Measurements from ENCODE around the gene OR10T2. TPM values are rescaled to one million over a fixed set of nuclear protein-coding genes. Genes with fewer than 3 reads are reported as not detected.

OR10T2 gene
- polyA plus RNA-seq (not detected in 2 replicates), polyA minus RNA-seq (not detected in 2 replicates)

- TF ChIP-seq TAF1 (IDR thresholded peaks at IDR 0.05; ENCODE audit: low read depth) (no peak), POLR2AphosphoS5 (IDR thresholded peaks at IDR 0.05) (no peak), REST (IDR thresholded peaks at IDR 0.05; ENCODE audit: borderline replicate concordance) (no peak), SMC3 (conservative IDR thresholded peaks at IDR 0.05; ENCODE audit: poor library complexity) (no peak), RAD21 (conservative IDR thresholded peaks at IDR 0.05) (no peak), MXI1 (conservative IDR thresholded peaks at IDR 0.05; ENCODE audit: poor library complexity, severe bottlenecking) (no peak), EZH2 (IDR thresholded peaks at IDR 0.05; ENCODE audit: borderline replicate concordance, insufficient read depth, low read length, poor library complexity, severe bottlenecking) (no peak), CTCF (IDR thresholded peaks at IDR 0.05; ENCODE audit: poor library complexity, severe bottlenecking) (no peak), EP300 (conservative IDR thresholded peaks at IDR 0.05; ENCODE audit: poor library complexity, severe bottlenecking) (no peak)
- no peaks in the 10 kb centered on the region for H3K9me2 ChIP-seq (ENCODE audit: insufficient read depth, low read length)
- H3K27me3 ChIP-seq (ENCODE audit: insufficient read depth, low read depth, low read length), result no peaks in the 10 kb centered on the region
- H3K4me2 ChIP-seq (ENCODE audit: low read length), result no peak within 1 kb of the TSS
- H3K79me2 ChIP-seq (replicated peaks; ENCODE audit: insufficient read depth, low read length), result no peaks in the 10 kb centered on the region
- H3K9me3 ChIP-seq (ENCODE audit: low read length), result no peaks in the 10 kb centered on the region
- no peak within 1 kb of the TSS for H2AFZ ChIP-seq (ENCODE audit: low read depth, low read length)
- no peaks in the 10 kb centered on the region for H3K36me3 ChIP-seq (ENCODE audit: insufficient read depth, low read length)
- H3K9ac ChIP-seq (ENCODE audit: low read length), result no peak within 1 kb of the TSS
- no peak within 1 kb of the TSS for H3K4me3 ChIP-seq (ENCODE audit: low read length)
- H4K20me1 ChIP-seq (ENCODE audit: insufficient read depth), result no peaks in the 10 kb centered on the region
- H3F3A ChIP-seq (ENCODE audit: insufficient read depth, low read length, poor library complexity, severe bottlenecking), result no peaks in the 10 kb centered on the region
- no peak within 1 kb of the TSS for H3K27ac ChIP-seq (ENCODE audit: low read length)
Measured at GRCh38 chr1:158398818-158399514, at the start of gene OR10T2. Gene OR10T2, minus strand, starts transcription at chr1:158399466. Its CDS starts 0 bp downstream, at chr1:158399466.

GRCh38 chr1:158445376-158445775, 46.1 kb upstream of the OR10T2 start:
- TF ChIP-seq EZH2 (IDR thresholded peaks at IDR 0.05; ENCODE audit: borderline replicate concordance, insufficient read depth, low read length, poor library complexity, severe bottlenecking), result no peak
- TF ChIP-seq MXI1 (conservative IDR thresholded peaks at IDR 0.05; ENCODE audit: poor library complexity, severe bottlenecking), result no peak
- no peak for TF ChIP-seq POLR2AphosphoS5 (IDR thresholded peaks at IDR 0.05)
- TF ChIP-seq RAD21 (conservative IDR thresholded peaks at IDR 0.05), result no peak
- no peak for TF ChIP-seq REST (IDR thresholded peaks at IDR 0.05; ENCODE audit: borderline replicate concordance)
- no peak for TF ChIP-seq EP300 (conservative IDR thresholded peaks at IDR 0.05; ENCODE audit: poor library complexity, severe bottlenecking)
- no peak for TF ChIP-seq TAF1 (IDR thresholded peaks at IDR 0.05; ENCODE audit: low read depth)
- no peak for TF ChIP-seq SMC3 (conservative IDR thresholded peaks at IDR 0.05; ENCODE audit: poor library complexity)
- no peak for TF ChIP-seq CTCF (IDR thresholded peaks at IDR 0.05; ENCODE audit: poor library complexity, severe bottlenecking)
- no peaks in the 10 kb centered on the region for H3K9me3 ChIP-seq (ENCODE audit: low read length)

More at GRCh38 chr1:158445376-158445775, 46.1 kb upstream of the OR10T2 start:
- Histone ChIP-seq H3K4me3 (ENCODE audit: low read length) (no peak overlapping the region), H3K9me2 (ENCODE audit: insufficient read depth, low read length) (no peaks in the 10 kb centered on the region), H3K27me3 (ENCODE audit: insufficient read depth, low read depth, low read length) (no peaks in the 10 kb centered on the region), H3K27ac (ENCODE audit: low read length) (no peak overlapping the region), H3K36me3 (ENCODE audit: insufficient read depth, low read length) (no peaks in the 10 kb centered on the region), H3K9ac (ENCODE audit: low read length) (no peak overlapping the region), H3K4me2 (ENCODE audit: low read length) (no peak overlapping the region), H2AFZ (ENCODE audit: low read depth, low read length) (no peak overlapping the region), H4K20me1 (ENCODE audit: insufficient read depth) (no peaks in the 10 kb centered on the region), H3F3A (ENCODE audit: insufficient read depth, low read length, poor library complexity, severe bottlenecking) (no peaks in the 10 kb centered on the region), H3K79me2 (replicated peaks; ENCODE audit: insufficient read depth, low read length) (no peaks in the 10 kb centered on the region)

Data from neural cell (in vitro differentiated cells).